Thyroid gland (tissue), 4 donors: Measurements from ENCODE around the gene KAZN.

ENCODE experiments used
- POLR2A ChIP-seq, 2 donors: fragments of 450-650 bp; IDR thresholded peaks; one replicate each; pipeline ENCODE4 v1.6.1; 2017; ENCODE audit warnings: antibody characterized with exemption in 2 of 2, mild to moderate bottlenecking in 2 of 2, moderate library complexity in 1 of 2
- TF ChIP-seq, protein P1 (sequence below), 6 experiments: fragments of 200-600 bp in 3 of 6; fragments of 450-650 bp in 3 of 6; sonication (generic) in 3 of 6; IDR thresholded peaks; one replicate each; pipeline ENCODE4 v1.5.1; 2016 to 2019; ENCODE audit warnings: antibody characterized with exemption in 6 of 6, mild to moderate bottlenecking in 2 of 6, inconsistent platforms in 1 of 6, moderate library complexity in 1 of 6

DNA sequence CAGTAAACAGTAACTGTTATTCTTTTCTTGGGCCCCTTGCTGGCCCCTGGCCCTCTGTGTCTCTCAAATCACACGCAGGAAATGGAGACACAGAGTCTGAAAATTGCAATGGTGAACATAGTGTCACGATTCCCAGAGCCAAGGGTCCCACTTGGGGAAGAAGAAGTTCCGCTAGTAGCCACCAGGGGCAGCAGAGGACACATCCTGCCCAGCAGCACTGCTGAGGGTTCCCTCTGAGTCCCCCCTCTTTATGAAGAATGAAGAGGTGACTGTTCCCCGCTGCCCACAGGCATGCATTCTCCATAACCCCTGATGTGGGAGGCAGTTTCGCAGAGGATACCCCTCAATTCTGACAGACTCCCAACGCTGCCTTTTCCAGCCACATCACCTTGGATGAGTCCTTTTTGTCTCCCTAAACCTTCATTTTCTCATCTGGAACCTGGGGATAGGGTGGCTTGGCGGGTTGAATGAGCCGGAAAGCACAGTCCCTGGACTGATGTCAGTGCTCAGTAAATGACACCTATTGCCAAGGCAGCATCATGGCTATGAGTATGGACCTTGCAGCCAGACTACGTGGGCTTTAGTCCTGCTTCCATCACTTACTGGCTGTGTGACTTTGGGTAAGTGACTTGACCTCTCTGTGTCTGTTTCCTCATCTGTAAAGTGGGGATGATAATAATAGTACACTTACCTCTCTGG is 317.0 kb downstream of the KAZN start:
- TF ChIP-seq, protein P1, sequence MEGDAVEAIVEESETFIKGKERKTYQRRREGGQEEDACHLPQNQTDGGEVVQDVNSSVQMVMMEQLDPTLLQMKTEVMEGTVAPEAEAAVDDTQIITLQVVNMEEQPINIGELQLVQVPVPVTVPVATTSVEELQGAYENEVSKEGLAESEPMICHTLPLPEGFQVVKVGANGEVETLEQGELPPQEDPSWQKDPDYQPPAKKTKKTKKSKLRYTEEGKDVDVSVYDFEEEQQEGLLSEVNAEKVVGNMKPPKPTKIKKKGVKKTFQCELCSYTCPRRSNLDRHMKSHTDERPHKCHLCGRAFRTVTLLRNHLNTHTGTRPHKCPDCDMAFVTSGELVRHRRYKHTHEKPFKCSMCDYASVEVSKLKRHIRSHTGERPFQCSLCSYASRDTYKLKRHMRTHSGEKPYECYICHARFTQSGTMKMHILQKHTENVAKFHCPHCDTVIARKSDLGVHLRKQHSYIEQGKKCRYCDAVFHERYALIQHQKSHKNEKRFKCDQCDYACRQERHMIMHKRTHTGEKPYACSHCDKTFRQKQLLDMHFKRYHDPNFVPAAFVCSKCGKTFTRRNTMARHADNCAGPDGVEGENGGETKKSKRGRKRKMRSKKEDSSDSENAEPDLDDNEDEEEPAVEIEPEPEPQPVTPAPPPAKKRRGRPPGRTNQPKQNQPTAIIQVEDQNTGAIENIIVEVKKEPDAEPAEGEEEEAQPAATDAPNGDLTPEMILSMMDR (IDR thresholded peaks at IDR 0.05): peak; percentile 66 to 95 (median 74)
- TF ChIP-seq POLR2A (IDR thresholded peaks at IDR 0.05): no peak
